ENCODE measurements around the gene DPP6. TPM values are rescaled to one million over a fixed set of nuclear protein-coding genes. Genes with fewer than 3 reads are reported as not detected.

Gene DPP6
- total RNA-seq, 2 donors from 2014 or later: 0.05 to 38.7 TPM

- no peak for DNase-seq (ENCODE audit: low spot score)
- H3K9me3 ChIP-seq: no peaks in the 10 kb centered on the region
- no peaks in the 10 kb centered on the region for H3K36me3 ChIP-seq
- no peak overlapping the region for H3K4me3 ChIP-seq
- intact Hi-C loops (cut with DNase I): no loop called here
- TF ChIP-seq POLR2AphosphoS5 (IDR thresholded peaks at IDR 0.05): no peak
- no peak for TF ChIP-seq CTCF (IDR thresholded peaks at IDR 0.05)
- TF ChIP-seq POLR2A (IDR thresholded peaks at IDR 0.05): no peak
- WGBS: 75% methylated on average over 6 of the region's 6 CpGs
- no peak overlapping the region for H3K27ac ChIP-seq
- H3K4me1 ChIP-seq (replicated peaks): no peaks in the 10 kb centered on the region
- H3K27me3 ChIP-seq (replicated peaks; ENCODE audit: insufficient read depth): no peaks in the 10 kb centered on the region
Measured at GRCh38 chr7:154450451-154450850, 398.3 kb downstream of the DPP6 start.

DNA sequence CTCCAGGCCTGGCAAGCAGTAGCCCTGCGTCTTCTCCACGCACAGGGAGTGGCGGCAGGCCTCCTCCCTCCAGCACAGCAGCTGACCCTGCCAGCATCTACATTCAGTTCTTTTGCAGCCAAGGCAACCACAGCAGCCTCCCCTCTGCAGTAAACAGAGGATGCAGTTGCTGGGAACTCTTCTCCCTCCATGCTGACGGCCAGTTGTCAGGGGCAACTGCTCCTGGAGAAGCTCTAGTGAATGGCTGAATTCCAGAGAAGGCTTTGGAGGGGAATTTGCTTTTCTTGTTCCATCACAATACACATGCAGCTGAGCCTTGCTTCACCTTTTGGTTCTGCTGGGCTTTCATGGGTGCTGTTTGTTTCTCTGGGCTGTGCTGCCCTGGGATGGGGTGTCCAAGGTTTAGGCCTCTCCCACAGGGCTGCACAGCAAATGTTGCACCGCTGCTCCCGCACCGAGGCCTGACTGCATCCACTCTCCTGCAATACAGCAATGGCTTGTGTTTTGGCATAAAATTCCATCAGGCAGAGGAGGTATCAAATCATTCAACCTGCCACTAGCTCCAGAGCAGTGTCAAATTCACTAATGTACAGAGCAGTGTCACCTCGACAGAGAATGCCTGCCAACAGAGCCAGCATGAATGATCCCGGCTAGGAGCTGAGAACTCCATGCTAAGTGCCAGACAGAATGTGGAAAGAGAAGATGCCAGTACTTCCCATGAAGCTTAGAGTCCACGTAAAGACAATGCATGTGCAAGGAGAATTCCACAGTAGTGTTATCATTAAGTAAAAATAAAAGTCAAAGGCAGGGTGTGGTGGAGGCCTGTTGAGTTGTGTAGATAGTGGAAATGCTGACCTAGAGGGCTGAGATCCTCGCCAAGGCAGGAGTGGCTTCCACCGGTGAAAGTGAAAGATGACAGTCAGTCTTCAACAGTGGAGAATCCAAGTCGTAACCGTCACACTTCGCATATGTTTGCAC lies 399.6 kb downstream of the DPP6 start:
- no peak for DNase-seq (ENCODE audit: low spot score)
- intact Hi-C loops (cut with DNase I): no loop called here
- TF ChIP-seq POLR2A (IDR thresholded peaks at IDR 0.05) (no peak), POLR2AphosphoS5 (IDR thresholded peaks at IDR 0.05) (no peak), CTCF (IDR thresholded peaks at IDR 0.05) (no peak)
- H3K4me3 ChIP-seq: no peak overlapping the region
- H3K27me3 ChIP-seq (replicated peaks; ENCODE audit: insufficient read depth): no peaks in the 10 kb centered on the region
- WGBS: 79% methylated on average over 15 of the region's 15 CpGs
- no peaks in the 10 kb centered on the region for H3K9me3 ChIP-seq
- H3K36me3 ChIP-seq: no peaks in the 10 kb centered on the region
- H3K27ac ChIP-seq: no peak overlapping the region
- H3K4me1 ChIP-seq (replicated peaks): no peaks in the 10 kb centered on the region

- TF ChIP-seq POLR2A (IDR thresholded peaks at IDR 0.05) (no peak), POLR2AphosphoS5 (IDR thresholded peaks at IDR 0.05) (no peak), CTCF (IDR thresholded peaks at IDR 0.05) (no peak)
- WGBS: 95% methylated on average over 5 of the region's 5 CpGs
- no peak for DNase-seq (ENCODE audit: low spot score)
- Histone ChIP-seq H3K4me3 (no peak overlapping the region), H3K4me1 (replicated peaks) (no peaks in the 10 kb centered on the region), H3K27me3 (replicated peaks; ENCODE audit: insufficient read depth) (no peaks in the 10 kb centered on the region), H3K27ac (no peak overlapping the region), H3K9me3 (no peaks in the 10 kb centered on the region), H3K36me3 (no peaks in the 10 kb centered on the region)
- intact Hi-C loops (cut with DNase I): no loop called here
Measured at GRCh38 chr7:154463794-154464193, 411.6 kb downstream of the DPP6 start.

DNA sequence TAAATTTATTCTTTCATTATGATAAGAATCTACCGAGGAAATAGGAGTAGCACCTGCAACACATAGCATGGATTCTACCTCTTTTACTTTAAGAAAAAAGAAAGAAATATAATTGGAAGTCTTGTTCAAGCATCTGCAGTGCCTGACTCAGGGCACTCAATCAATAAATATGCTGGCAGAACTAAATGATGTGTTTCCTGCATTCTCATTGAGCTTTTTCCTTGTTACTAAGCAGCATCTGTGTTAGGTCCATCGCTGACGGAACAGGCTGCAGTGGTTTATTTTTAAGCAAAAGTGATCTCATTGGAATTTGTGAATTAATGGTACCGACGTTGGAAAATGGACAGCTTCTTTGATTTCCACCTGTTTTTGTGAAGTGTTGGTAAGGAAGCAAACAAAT lies 417.5 kb downstream of the DPP6 start:
- DNase-seq (ENCODE audit: low spot score): no peak
- intact Hi-C loops (cut with DNase I): no loop called here
- WGBS: 71% methylated on average over 5 of the region's 5 CpGs
- TF ChIP-seq POLR2AphosphoS5 (IDR thresholded peaks at IDR 0.05) (no peak), POLR2A (IDR thresholded peaks at IDR 0.05) (no peak), CTCF (IDR thresholded peaks at IDR 0.05) (no peak)
- H3K4me1 ChIP-seq (replicated peaks): no peaks in the 10 kb centered on the region
- no peak overlapping the region for H3K27ac ChIP-seq
- no peaks in the 10 kb centered on the region for H3K27me3 ChIP-seq (replicated peaks; ENCODE audit: insufficient read depth)
- H3K36me3 ChIP-seq: no peaks in the 10 kb centered on the region
- no peak overlapping the region for H3K4me3 ChIP-seq
- no peaks in the 10 kb centered on the region for H3K9me3 ChIP-seq

GRCh38 chr7:154472343-154472742 lies 420.1 kb downstream of the DPP6 start:
- WGBS: 46% methylated on average over 2 of the region's 2 CpGs
- intact Hi-C loops (cut with DNase I): no loop called here
- Histone ChIP-seq H3K4me1 (replicated peaks) (no peaks in the 10 kb centered on the region), H3K9me3 (no peaks in the 10 kb centered on the region), H3K36me3 (no peaks in the 10 kb centered on the region), H3K27me3 (replicated peaks; ENCODE audit: insufficient read depth) (no peaks in the 10 kb centered on the region), H3K4me3 (no peak overlapping the region), H3K27ac (no peak overlapping the region)
- TF ChIP-seq CTCF (IDR thresholded peaks at IDR 0.05) (no peak), POLR2A (IDR thresholded peaks at IDR 0.05) (no peak), POLR2AphosphoS5 (IDR thresholded peaks at IDR 0.05) (no peak)
- no peak for DNase-seq (ENCODE audit: low spot score)
